HCT116 (cell line): ENCODE data around the gene KPNB1. TPM values are rescaled to one million over a fixed set of nuclear protein-coding genes. Genes with fewer than 3 reads are reported as not detected.

ENCODE experiments used
- ATAC-seq: fragments of 200-7000 bp; cut with Tn5 transposase; 2 replicates; pipeline ENCODE4 v1.9.1; 2020; ENCODE audit warnings: mild to moderate bottlenecking, moderate library complexity
- BruUV-seq: library from RNA; stranded (reverse); fragments of 400-500 nt; replicated peaks from 2 replicates; lab custom pipeline; 2021; lab: Mats Ljungman, UMichigan
- CTCF ChIA-PET: fragments of 300-600 bp; sonication (Branson Sonifier 250); formaldehyde crosslinking; loops from one replicate; lab custom pipeline; 2021; ENCODE audit warnings: antibody characterized with exemption; lab: Charles Lee
- POLR2A ChIA-PET: fragments of 300-600, 350-600 bp; sonication (Branson Sonifier 250); formaldehyde crosslinking; loops from one replicate; lab custom pipeline; 2021; ENCODE audit warnings: antibody characterized with exemption; lab: Charles Lee
- RAD21 ChIA-PET, 2 experiments: fragments of 300-600 bp; sonication (Branson Sonifier 250); formaldehyde crosslinking; loops; one replicate each; lab custom pipeline; 2023; ENCODE audit warnings: low total read pairs in 2 of 2; ENCODE audit not compliant: uncharacterized antibody in 2 of 2, unreplicated experiment in 2 of 2, low non-redundant PET in 1 of 2; lab: Charles Lee
- DNase-seq: peaks from one replicate; pipeline ENCODE4 v3.0.0-alpha.2; 2010; ENCODE audit warnings: low read depth, low spot score
- H2AFZ ChIP-seq: fragments of 200-600 bp; shearing (Covaris generic), sonication (generic); 2 replicates; pipeline ENCODE4 v1.6.1; 2017; ENCODE audit warnings: low read depth, mixed run types, mixed read lengths, antibody characterized with exemption, low read length; ENCODE audit not compliant: poor library complexity, severe bottlenecking
- H3K27ac ChIP-seq: 2 replicates; pipeline ENCODE4 v1.5.1; 2012; ENCODE audit warnings: low read depth, low read length
- H3K27me3 ChIP-seq: fragments of 200-600 bp; sonication (generic); 2 replicates; pipeline ENCODE4 v1.6.1; 2016; ENCODE audit warnings: mixed run types, low read length, mixed read lengths; ENCODE audit not compliant: insufficient read depth
- H3K36me3 ChIP-seq, 2 experiments: fragments of 200-500 bp in 1 of 2; fragments of 200-600 bp in 1 of 2; sonication (Bioruptor generic) in 1 of 2; sonication (generic) in 1 of 2; 2 replicates each; pipeline versions ENCODE4 v1.5.1 to v1.6.1; 2014 to 2016; ENCODE audit warnings: low read length in 2 of 2, inconsistent platforms in 1 of 2, mixed read lengths in 1 of 2, mixed run types in 1 of 2; ENCODE audit not compliant: insufficient read depth in 2 of 2, control insufficient read depth in 1 of 2
- H3K4me1 ChIP-seq, 2 experiments: fragments of 200-600 bp in 1 of 2; sonication (generic) in 1 of 2; 2 replicates each; pipeline versions ENCODE4 v1.5.1 to v1.6.1; 2012 to 2017; ENCODE audit warnings: low read length in 2 of 2, inconsistent platforms in 1 of 2, mild to moderate bottlenecking in 1 of 2, mixed read lengths in 1 of 2, mixed run types in 1 of 2, moderate library complexity in 1 of 2; ENCODE audit not compliant: insufficient read depth in 2 of 2, control insufficient read depth in 1 of 2
- H3K4me2 ChIP-seq: fragments of 200-600 bp; sonication (generic); 2 replicates; pipeline ENCODE4 v1.6.1; 2017; ENCODE audit warnings: mixed run types, low read length, mixed read lengths
- H3K4me3 ChIP-seq, 2 experiments: fragments of 200-600 bp in 1 of 2; sonication (generic) in 1 of 2; replicated peaks in 1 of 2; 2 replicates each; pipeline ENCODE4 v1.5.1; 2011 to 2016; ENCODE audit warnings: low read length in 2 of 2, control low read depth in 1 of 2, low read depth in 1 of 2, mild to moderate bottlenecking in 1 of 2, mixed read lengths in 1 of 2, mixed run types in 1 of 2
- H3K79me2 ChIP-seq: fragments of 200-600 bp; sonication (generic); 2 replicates; pipeline ENCODE4 v1.6.1; 2017; ENCODE audit warnings: mild to moderate bottlenecking, mixed run types, low read length, moderate library complexity, mixed read lengths; ENCODE audit not compliant: insufficient read depth
- H3K9ac ChIP-seq: fragments of 200-600 bp; sonication (generic); 2 replicates; pipeline ENCODE4 v1.6.1; 2016; ENCODE audit warnings: low read length, mixed read lengths
- H3K9me2 ChIP-seq: fragments of 200-600 bp; sonication (generic), shearing (Covaris generic); 2 replicates; pipeline ENCODE4 v1.6.1; 2017; ENCODE audit warnings: mixed run types, mild to moderate bottlenecking, moderate library complexity; ENCODE audit not compliant: insufficient read depth
- H3K9me3 ChIP-seq, 2 experiments: fragments of 200-500 bp in 1 of 2; fragments of 200-600 bp in 1 of 2; sonication (Bioruptor generic) in 1 of 2; sonication (generic) in 1 of 2; 2 replicates each; pipeline ENCODE4 v1.6.1; 2014 to 2017; ENCODE audit warnings: low read length in 2 of 2, mixed read lengths in 2 of 2, inconsistent platforms in 1 of 2, low read depth in 1 of 2, mild to moderate bottlenecking in 1 of 2, mixed run types in 1 of 2, moderate library complexity in 1 of 2; ENCODE audit not compliant: control insufficient read depth in 1 of 2, insufficient read depth in 1 of 2
- H4K20me1 ChIP-seq: fragments of 200-600 bp; sonication (generic), shearing (Covaris generic); 2 replicates; pipeline ENCODE4 v1.6.1; 2017; ENCODE audit warnings: mixed run types, mild to moderate bottlenecking, moderate library complexity; ENCODE audit not compliant: insufficient read depth
- CBX3 ChIP-seq: IDR thresholded peaks from 2 replicates; pipeline ENCODE4 v1.6.1; 2012; ENCODE audit warnings: low read depth
- EGR1 ChIP-seq: IDR thresholded peaks from 2 replicates; pipeline ENCODE4 v1.6.1; 2012; ENCODE audit warnings: low read depth
- EZH2phosphoT487 ChIP-seq: fragments of 200-600 bp; IDR thresholded peaks from 2 replicates; pipeline ENCODE4 v1.6.1; 2018; ENCODE audit warnings: antibody characterized with exemption, borderline replicate concordance
- SIN3A ChIP-seq: IDR thresholded peaks from 2 replicates; pipeline ENCODE4 v1.6.1; 2012; ENCODE audit warnings: low read depth
- SRF ChIP-seq: IDR thresholded peaks from 2 replicates; pipeline ENCODE4 v1.6.1; 2012; ENCODE audit warnings: low read depth
- intact Hi-C: fragments of 100-400 bp; cut with micrococcal nuclease; formaldehyde crosslinking; loops from 2 replicates; pipeline ENCODE4 v1.10.0; 2022
- total RNA-seq: library from RNA; stranded (reverse); gene quantifications from one replicate; pipeline ENCODE4 v1.2.1, GENCODE V29; 2021; ENCODE audit not compliant: unreplicated experiment
- TF ChIP-seq, protein P1 (sequence below): IDR thresholded peaks from 2 replicates; pipeline ENCODE4 v1.6.1; 2011; ENCODE audit warnings: mild to moderate bottlenecking, low read length, moderate library complexity; ENCODE audit not compliant: insufficient replicate concordance; ENCODE audit errors: extremely low read depth

Gene KPNB1
- total RNA-seq, 1 experiment from 2014 or later, result 526 TPM

DNA sequence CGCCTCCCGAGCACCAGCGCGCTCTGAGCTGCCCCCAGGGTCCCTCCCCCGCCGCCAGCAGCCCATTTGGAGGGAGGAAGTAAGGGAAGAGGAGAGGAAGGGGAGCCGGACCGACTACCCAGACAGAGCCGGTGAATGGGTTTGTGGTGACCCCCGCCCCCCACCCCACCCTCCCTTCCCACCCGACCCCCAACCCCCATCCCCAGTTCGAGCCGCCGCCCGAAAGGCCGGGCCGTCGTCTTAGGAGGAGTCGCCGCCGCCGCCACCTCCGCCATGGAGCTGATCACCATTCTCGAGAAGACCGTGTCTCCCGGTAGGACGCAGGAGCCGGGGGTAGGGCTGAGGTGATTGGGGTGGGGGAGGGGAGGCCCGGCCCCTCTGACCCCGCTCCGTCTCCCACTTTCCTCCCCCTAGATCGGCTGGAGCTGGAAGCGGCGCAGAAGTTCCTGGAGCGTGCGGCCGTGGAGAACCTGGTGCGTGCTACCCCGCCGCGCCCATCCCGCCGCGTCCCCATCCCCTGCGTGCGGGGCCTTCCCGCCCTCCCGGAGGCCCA lies 329 bp downstream of the KPNB1 start:
- H3K36me3 ChIP-seq, result peaks cover 31 to 38% of the 10 kb centered on the region in 2 experiments
- intact Hi-C loops, result loop anchor here (10.0 kb wide), 1 partner anchor 245 kb away; the partner anchor contains the start of gene SP2
- H3K27me3 ChIP-seq, result no peaks in the 10 kb centered on the region
- H2AFZ ChIP-seq, result no peak overlapping the region
- BruUV-seq, result no TSS peak
- no peaks in the 10 kb centered on the region for H3K9me2 ChIP-seq
- ChIA-PET CTCF (interaction anchor here (0.6 to 2.0 kb wide), 5 partner anchors 14 to 297 kb away, joined by 3 to 11 read pairs (median 6); no protein-coding TSS in a partner anchor), RAD21 (interaction anchor here (0.6 to 1.0 kb wide), 3 partner anchors 17 to 247 kb away, joined by 3 to 5 read pairs (median 3); no protein-coding TSS in a partner anchor), POLR2A (interaction anchor here (0.6 to 2.4 kb wide), 21 partner anchors 9 to 791 kb away, joined by 3 to 18 read pairs (median 4); no protein-coding TSS in a partner anchor)
- TF ChIP-seq SRF, result no peak
- peak; percentile 5; the same call in 1 of the 2 replicates for TF ChIP-seq SIN3A
- TF ChIP-seq, protein P1, sequence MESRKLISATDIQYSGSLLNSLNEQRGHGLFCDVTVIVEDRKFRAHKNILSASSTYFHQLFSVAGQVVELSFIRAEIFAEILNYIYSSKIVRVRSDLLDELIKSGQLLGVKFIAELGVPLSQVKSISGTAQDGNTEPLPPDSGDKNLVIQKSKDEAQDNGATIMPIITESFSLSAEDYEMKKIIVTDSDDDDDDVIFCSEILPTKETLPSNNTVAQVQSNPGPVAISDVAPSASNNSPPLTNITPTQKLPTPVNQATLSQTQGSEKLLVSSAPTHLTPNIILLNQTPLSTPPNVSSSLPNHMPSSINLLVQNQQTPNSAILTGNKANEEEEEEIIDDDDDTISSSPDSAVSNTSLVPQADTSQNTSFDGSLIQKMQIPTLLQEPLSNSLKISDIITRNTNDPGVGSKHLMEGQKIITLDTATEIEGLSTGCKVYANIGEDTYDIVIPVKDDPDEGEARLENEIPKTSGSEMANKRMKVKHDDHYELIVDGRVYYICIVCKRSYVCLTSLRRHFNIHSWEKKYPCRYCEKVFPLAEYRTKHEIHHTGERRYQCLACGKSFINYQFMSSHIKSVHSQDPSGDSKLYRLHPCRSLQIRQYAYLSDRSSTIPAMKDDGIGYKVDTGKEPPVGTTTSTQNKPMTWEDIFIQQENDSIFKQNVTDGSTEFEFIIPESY, result peak; percentile 26
- no peak for TF ChIP-seq EZH2phosphoT487
- TF ChIP-seq CBX3, result no peak
- no peak for TF ChIP-seq EGR1
- H3K27ac ChIP-seq, result peak overlapping the region; percentile 80
- peak; percentile 18 for ATAC-seq
- H3K9ac ChIP-seq, result peak overlapping the region; percentile 82
- peaks cover 55% of the 10 kb centered on the region for H3K79me2 ChIP-seq
- H3K4me3 ChIP-seq, result peak overlapping the region; percentile 74 to 78
- no peaks in the 10 kb centered on the region for H3K9me3 ChIP-seq
- H3K4me2 ChIP-seq, result peak overlapping the region; percentile 64
- peaks cover 14 to 21% of the 10 kb centered on the region in 2 experiments; a peak in 3 of 4 replicates for H3K4me1 ChIP-seq
- no peak for DNase-seq
- peaks cover 24% of the 10 kb centered on the region; the same call in 1 of the 2 replicates for H4K20me1 ChIP-seq
